SU-DHL-6 (cell line): ENCODE measurements around the gene S100PBP.

Experiments used
- EZH2phosphoT487 ChIP-seq: fragments of 200-600 bp; sonication (generic), shearing (Covaris generic); conservative IDR thresholded peaks from 2 replicates; pipeline ENCODE4 v1.6.1; 2018; ENCODE audit warnings: mild to moderate bottlenecking, antibody characterized with exemption, low read length, moderate library complexity, mixed read lengths
- TF ChIP-seq, protein P1 (sequence below): fragments of 200-600 bp; sonication (generic); IDR thresholded peaks from one replicate; pipeline ENCODE4 v1.5.1; 2017; ENCODE audit warnings: antibody characterized with exemption, mild to moderate bottlenecking, low read length, moderate library complexity; ENCODE audit not compliant: insufficient read depth, poor library complexity, severe bottlenecking

DNA sequence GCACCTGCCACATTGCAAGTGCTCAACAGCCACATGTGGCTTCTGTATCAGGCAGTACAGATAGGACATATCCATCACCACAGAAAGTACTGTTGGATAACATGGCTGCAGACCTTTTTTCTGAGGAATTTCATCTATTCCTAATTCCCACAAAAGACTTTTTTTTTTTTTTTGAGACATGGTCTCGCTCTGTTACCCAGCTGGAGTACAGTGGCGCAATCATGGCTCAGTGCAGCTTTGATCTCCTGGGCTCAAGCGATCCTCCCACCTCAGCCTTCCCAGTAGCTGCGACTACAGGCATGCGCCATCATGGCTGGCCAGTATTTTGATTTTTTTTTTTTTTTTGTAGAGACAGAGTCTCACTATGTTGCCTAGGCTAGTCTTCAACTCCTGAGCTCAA, 33.6 kb upstream of the S100PBP start:
- TF ChIP-seq, protein P1, sequence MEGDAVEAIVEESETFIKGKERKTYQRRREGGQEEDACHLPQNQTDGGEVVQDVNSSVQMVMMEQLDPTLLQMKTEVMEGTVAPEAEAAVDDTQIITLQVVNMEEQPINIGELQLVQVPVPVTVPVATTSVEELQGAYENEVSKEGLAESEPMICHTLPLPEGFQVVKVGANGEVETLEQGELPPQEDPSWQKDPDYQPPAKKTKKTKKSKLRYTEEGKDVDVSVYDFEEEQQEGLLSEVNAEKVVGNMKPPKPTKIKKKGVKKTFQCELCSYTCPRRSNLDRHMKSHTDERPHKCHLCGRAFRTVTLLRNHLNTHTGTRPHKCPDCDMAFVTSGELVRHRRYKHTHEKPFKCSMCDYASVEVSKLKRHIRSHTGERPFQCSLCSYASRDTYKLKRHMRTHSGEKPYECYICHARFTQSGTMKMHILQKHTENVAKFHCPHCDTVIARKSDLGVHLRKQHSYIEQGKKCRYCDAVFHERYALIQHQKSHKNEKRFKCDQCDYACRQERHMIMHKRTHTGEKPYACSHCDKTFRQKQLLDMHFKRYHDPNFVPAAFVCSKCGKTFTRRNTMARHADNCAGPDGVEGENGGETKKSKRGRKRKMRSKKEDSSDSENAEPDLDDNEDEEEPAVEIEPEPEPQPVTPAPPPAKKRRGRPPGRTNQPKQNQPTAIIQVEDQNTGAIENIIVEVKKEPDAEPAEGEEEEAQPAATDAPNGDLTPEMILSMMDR: no peak
- no peak for TF ChIP-seq EZH2phosphoT487
